Mucosa of descending colon (tissue), 3 donors: Measurements from ENCODE around the gene SYNGR1. TPM values are rescaled to one million over a fixed set of nuclear protein-coding genes. Genes with fewer than 3 reads are reported as not detected.

Experiments used
- ATAC-seq: fragments of 200-7000 bp; cut with Tn5 transposase; one replicate; pipeline ENCODE4 v1.9.1; 2020; ENCODE audit warnings: mild to moderate bottlenecking, moderate library complexity
- DNase-seq, 3 donors: peaks; one replicate each; pipeline ENCODE4 v3.0.0-alpha.2; 2020
- H3K36me3 ChIP-seq: fragments of 200-600 bp; one replicate; pipeline ENCODE4 v1.8.0; 2021; ENCODE audit warnings: low read depth, mild to moderate bottlenecking
- H3K4me1 ChIP-seq: fragments of 200-600 bp; one replicate; pipeline ENCODE4 v1.8.0; 2021; ENCODE audit warnings: low read depth, mild to moderate bottlenecking
- H3K4me3 ChIP-seq: fragments of 200-600 bp; one replicate; pipeline ENCODE4 v1.8.0; 2021; ENCODE audit warnings: mild to moderate bottlenecking
- H3K9me3 ChIP-seq: fragments of 200-600 bp; one replicate; pipeline ENCODE4 v1.8.0; 2021; ENCODE audit warnings: mild to moderate bottlenecking
- CTCF ChIP-seq: fragments of 200-600 bp; IDR thresholded peaks from one replicate; pipeline ENCODE4 v1.8.0; 2022; ENCODE audit warnings: antibody characterized with exemption, mild to moderate bottlenecking
- intact Hi-C, 2 donors: fragments of 100-400 bp; cut with DNase I in 1 of 2; cut with micrococcal nuclease in 1 of 2; formaldehyde crosslinking; loops; one replicate each; pipeline versions ENCODE4 v1.11.0 to v1.11.1; 2022; cut with DNase I, micrococcal nuclease
- total RNA-seq, 3 donors: library from RNA; stranded (reverse); fragmentation: NEBNext Ultra II Directional in 2 of 3; extraction: Animal tissue kit (Norgen Biotek cat#: 25700) in 2 of 3; gene quantifications; one replicate each; pipeline versions ENCODE4 v1.2.1 to v1.2.4, GENCODE V29; 2021 to 2023
- donor health status: DM: no; HTN: no; CAD: no; lungs with moderate emphysema.
- donor health status: DM: no; HTN: no; CAD: no.
- donor health status: DM: no; HTN: yes; CAD: no.

Gene SYNGR1
- total RNA-seq, 3 donors from 2014 or later = 1.7 to 26.5 (median 2.9) TPM

- Histone ChIP-seq H3K4me3 (no peak overlapping the region), H3K9me3 (no peaks in the 10 kb centered on the region), H3K36me3 (no peaks in the 10 kb centered on the region), H3K4me1 (no peaks in the 10 kb centered on the region)
- DNase-seq = no peak
- intact Hi-C loops = no loop called here
- no peak for ATAC-seq
- no peak for TF ChIP-seq CTCF
Measured at GRCh38 chr22:39345231-39345630, 4.6 kb upstream of the SYNGR1 start.

GRCh38 chr22:39348909-39349505 is 784 bp upstream of the SYNGR1 start:
- Histone ChIP-seq H3K9me3 (no peaks in the 10 kb centered on the region), H3K4me3 (no peak overlapping the region), H3K36me3 (no peaks in the 10 kb centered on the region), H3K4me1 (no peaks in the 10 kb centered on the region)
- ATAC-seq (peak; percentile 24), DNase-seq (no peak)
- intact Hi-C loops = no loop called here
- no peak for TF ChIP-seq CTCF

- H3K4me1 ChIP-seq = no peaks in the 10 kb centered on the region
- no peak for TF ChIP-seq CTCF
- no peaks in the 10 kb centered on the region for H3K36me3 ChIP-seq
- intact Hi-C loops = no loop called here
- no peaks in the 10 kb centered on the region for H3K9me3 ChIP-seq
- peak in 1 of 3 donors; percentile 34 for DNase-seq
- peak; percentile 47 for ATAC-seq
- no peak overlapping the region for H3K4me3 ChIP-seq
Measured at GRCh38 chr22:39349506-39349966, 255 bp upstream of the SYNGR1 start.

GRCh38 chr22:39350757-39351688 is 1.2 kb downstream of the SYNGR1 start:
- Histone ChIP-seq H3K36me3 (no peaks in the 10 kb centered on the region), H3K9me3 (no peaks in the 10 kb centered on the region), H3K4me3 (no peak overlapping the region), H3K4me1 (no peaks in the 10 kb centered on the region)
- intact Hi-C loops = no loop called here
- DNase-seq (no peak), ATAC-seq (peak; percentile 22)
- no peak for TF ChIP-seq CTCF

GRCh38 chr22:39351689-39352214 is 2.0 kb downstream of the SYNGR1 start:
- Histone ChIP-seq H3K4me1 (no peaks in the 10 kb centered on the region), H3K9me3 (no peaks in the 10 kb centered on the region), H3K36me3 (no peaks in the 10 kb centered on the region), H3K4me3 (no peak overlapping the region)
- peak; percentile 52 for ATAC-seq
- intact Hi-C loops = no loop called here
- DNase-seq = no peak
- no peak for TF ChIP-seq CTCF
